NOMO-1 (cell line): ENCODE measurements around the gene CALML3.
"Not testable (repeated sequence)": the region's sequence is repeated elsewhere in the genome, so short reads cannot be mapped to it uniquely, and the experiment has no call there.

Experiments used
- DNase-seq, 2 experiments: peaks; one replicate each; lab custom pipeline; 2025; ENCODE audit not compliant: unreplicated experiment in 2 of 2; lab: John Stamatoyannopoulos, UW

The CALML3 gene

GRCh38 chr10:5524641-5525560, at the start of gene CALML3:
Gene CALML3, plus strand, starts transcription at chr10:5524961. Its CDS starts 125 bp downstream, at chr10:5525086.
- DNase-seq: no peak

GRCh38 chr10:5475088-5475487, 49.7 kb upstream of the CALML3 start:
- DNase-seq: not testable (repeated sequence)

GRCh38 chr10:5475974-5476807, 48.6 kb upstream of the CALML3 start:
- DNase-seq: not testable (repeated sequence)

GRCh38 chr10:5476918-5477525, 47.7 kb upstream of the CALML3 start:
- DNase-seq: no peak

- no peak for DNase-seq
These were observed 46.6 kb upstream of the CALML3 start for GRCh38 chr10:5477948-5478693.

GRCh38 chr10:5478694-5479305, 46.0 kb upstream of the CALML3 start:
- DNase-seq: no peak

- DNase-seq: no peak
These were observed 45.1 kb upstream of the CALML3 start for GRCh38 chr10:5479481-5480161.

- no peak for DNase-seq
These were observed 44.4 kb upstream of the CALML3 start for GRCh38 chr10:5480162-5480941.

- no peak for DNase-seq
These were observed 43.6 kb upstream of the CALML3 start for GRCh38 chr10:5481121-5481520.

- no peak for DNase-seq
These were observed 42.7 kb upstream of the CALML3 start for GRCh38 chr10:5482016-5482415.

GRCh38 chr10:5484205-5484604, 40.6 kb upstream of the CALML3 start:
- DNase-seq: no peak

GRCh38 chr10:5485290-5485689, 39.5 kb upstream of the CALML3 start:
- DNase-seq: no peak

GRCh38 chr10:5485948-5486852, 38.6 kb upstream of the CALML3 start:
- no peak for DNase-seq

GRCh38 chr10:5486853-5487235, 37.9 kb upstream of the CALML3 start:
- DNase-seq: no peak

- DNase-seq: no peak
These were observed 36.2 kb upstream of the CALML3 start for GRCh38 chr10:5488272-5489161.

GRCh38 chr10:5490032-5490431, 34.7 kb upstream of the CALML3 start:
- no peak for DNase-seq
